Stimulated activated CD4-positive, alpha-beta T cell treated with anti-CD3 and anti-CD28 coated beads, Interleukin-1b, Interleukin-23, amount 100 ng/mL, for 24 hours (primary cell): ENCODE results near the gene TSSC4.

Source experiments
- DNase-seq, 4 experiments: peaks; one replicate each; pipeline ENCODE4 v3.0.0-alpha.2; 2020; ENCODE audit warnings: low read depth in 4 of 4, low spot score in 1 of 4

TSSC4 gene

DNA sequence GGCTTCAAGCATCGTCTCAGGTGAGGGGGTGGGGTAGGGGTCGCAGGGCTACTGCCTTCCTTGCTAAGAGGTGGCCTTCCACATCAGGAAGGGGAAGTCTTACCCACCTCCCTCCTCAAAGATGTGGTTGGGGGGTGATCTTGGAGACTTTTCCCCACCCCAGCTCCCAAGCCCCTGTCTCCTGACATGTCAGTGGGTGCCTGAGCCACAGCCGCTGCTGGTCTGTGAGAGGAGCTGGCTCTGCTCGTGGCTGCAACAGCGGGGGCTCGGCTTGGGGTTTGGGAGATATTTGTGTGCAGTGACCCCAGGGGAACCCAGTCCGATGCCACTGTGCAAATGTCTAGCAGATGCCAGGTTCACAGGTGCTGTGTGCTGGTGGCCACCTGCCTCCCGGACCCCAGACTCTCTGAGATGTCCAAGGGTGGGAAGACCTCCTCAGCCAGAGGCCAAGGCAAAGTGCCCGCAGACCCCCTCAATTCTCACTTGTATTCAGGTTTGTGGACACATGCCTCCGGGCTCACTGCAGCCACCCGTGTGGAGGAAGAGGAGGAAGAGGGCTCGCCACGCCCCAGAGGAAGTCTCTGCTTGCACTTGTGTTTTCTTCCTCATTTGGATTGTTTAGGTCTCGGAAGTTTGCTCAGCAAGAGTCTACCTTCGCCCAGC lies 46.2 kb downstream of the TSSC4 start:
- no peak for DNase-seq

DNA sequence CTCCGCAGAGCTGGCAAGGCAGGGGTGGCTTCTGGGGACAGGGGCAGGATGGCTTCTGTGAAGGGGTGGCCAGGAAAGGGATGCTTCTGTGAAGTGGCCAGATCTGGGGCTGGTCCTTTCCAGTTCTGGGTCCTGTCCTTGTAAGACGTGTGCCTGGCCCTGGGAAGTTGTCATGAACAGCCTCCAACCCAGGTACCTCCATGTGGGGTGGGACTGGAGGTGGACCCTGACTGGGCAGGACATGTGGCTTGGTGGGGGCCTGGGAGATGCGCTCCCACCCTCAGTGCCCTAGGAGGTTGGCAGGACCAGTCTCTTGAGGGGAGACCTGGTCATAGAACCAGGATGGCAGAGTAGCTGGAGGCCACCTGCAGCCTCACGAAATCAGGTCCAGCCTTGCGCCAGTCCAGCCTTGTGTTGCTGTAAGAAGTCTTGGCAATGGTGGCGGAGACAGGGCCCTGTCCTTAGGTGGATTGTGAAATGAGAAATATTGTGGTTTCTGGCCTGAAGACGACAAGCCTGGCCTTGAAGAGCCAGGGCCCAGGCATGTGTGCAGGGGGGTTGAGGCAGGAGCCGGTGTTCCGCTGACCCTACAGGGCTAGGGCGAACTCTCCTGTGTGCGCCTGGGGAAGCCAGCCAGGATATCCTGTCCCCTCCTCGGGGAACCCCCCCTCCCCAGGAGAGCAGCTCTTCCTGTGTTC lies 46.9 kb downstream of the TSSC4 start:
- DNase-seq, result no peak

DNA sequence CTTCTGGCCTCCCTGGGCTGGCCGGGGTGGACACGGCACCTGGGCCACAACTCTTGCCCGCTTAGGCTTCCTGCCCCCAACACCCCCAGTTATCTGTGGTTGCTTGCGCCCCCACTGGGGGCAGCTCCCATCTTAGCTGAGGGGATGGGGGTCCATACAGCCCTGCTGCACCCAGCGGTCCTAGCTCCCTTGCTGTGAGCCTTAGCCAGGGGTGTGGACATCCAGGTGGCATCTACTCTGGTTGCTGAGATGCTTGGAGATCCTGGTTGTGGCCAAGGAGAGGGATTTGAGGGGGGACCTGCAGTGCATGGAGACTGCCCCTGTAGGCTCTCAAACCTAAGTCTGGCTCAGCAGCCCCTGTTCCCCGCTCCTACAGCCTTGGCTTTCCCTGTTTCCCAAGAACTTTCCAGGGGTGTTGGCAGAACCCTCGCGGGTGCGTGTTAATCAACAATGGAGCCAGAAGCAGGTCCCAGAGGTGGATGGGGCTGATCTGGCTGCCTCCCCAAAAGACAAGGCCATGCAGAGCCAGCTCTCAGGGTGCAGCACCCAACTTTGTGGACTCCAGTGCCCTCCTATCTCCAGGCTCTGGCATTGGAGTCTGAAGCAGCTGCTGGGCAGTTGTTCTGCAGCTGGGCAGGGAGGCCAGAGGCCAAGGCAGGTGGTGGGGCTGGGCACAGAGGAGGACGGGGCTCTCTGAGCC lies 47.6 kb downstream of the TSSC4 start:
- no peak for DNase-seq

DNA sequence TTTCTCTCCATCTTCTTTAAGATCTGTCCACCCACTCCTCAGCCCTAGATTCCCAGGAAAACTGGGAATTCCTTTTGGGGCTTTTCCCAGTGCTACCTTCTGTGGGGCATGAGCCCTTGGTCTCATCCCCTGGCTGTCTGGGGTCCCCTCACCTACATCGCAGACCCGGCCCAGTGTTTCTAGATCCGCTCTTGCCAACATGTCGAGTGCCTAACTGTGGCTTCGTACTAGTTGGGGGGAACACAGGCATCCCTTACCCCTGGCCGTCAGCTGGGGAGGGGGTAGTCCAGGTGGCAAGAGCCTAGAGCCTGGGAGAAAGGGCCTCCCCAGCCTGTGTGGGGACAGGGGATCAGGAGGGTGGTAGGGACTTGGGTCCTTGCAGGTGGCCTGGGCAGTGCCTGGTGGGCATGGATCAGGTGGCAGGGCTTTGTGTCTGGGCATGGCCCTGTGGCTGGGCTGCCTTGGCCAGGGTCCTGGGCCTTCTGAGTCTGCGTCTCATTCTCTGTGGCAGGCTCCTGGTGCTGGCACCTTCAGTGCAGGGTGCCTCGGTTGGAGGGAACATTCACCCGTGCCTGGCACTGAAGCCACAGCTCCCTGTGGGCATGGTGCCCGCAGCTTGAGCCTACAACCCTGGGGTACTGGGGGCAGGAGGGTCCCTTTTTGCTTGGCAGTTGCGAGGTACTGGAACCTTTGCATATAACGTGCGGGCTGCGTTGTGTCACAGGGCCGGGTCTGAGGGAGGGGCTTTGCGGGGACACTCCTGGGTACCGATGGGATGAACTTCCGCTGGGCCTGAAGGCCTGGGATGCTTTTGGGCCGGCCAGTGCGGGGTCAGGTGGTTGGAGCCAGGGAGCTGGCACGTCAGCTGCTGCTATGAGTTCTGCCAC lies 48.4 kb downstream of the TSSC4 start:
- no peak for DNase-seq

DNA sequence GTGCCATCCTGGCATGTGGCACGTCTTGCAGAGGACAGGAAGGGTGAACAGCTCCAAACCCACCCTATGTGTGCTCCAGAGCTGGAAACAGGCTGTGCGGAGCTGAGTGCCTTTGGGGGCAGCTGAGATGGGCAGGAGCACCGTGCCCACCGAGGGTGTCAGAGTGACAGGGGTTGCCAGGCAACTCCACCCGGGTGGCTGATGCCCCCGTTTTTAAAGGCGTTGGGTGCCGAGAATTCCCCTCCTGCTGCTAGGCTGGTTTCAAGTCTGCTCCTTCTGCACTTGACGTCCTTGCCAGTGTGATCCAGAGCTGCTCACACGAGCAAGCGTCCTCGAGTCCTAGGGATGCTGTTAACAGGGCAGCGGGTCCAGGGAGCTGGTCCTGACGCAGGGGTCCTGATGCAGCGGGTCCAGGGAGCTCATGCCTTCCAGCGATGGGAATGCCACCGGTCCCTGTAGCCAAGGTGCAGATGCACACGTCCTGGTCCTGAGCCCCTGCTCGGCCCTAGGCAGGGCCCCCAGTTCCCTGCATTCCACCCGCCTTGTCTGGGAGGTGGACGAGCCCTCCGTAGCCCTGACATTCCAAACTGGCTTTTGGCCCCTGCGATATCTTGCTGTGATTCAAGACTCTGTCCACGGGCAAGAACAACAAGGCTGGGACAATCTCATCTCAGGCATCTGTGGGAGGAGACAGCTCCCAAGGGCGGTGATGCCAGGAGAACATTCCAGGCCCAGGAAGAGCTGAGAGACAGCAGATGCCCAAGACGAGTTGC lies 49.2 kb downstream of the TSSC4 start:
- no peak for DNase-seq

DNA sequence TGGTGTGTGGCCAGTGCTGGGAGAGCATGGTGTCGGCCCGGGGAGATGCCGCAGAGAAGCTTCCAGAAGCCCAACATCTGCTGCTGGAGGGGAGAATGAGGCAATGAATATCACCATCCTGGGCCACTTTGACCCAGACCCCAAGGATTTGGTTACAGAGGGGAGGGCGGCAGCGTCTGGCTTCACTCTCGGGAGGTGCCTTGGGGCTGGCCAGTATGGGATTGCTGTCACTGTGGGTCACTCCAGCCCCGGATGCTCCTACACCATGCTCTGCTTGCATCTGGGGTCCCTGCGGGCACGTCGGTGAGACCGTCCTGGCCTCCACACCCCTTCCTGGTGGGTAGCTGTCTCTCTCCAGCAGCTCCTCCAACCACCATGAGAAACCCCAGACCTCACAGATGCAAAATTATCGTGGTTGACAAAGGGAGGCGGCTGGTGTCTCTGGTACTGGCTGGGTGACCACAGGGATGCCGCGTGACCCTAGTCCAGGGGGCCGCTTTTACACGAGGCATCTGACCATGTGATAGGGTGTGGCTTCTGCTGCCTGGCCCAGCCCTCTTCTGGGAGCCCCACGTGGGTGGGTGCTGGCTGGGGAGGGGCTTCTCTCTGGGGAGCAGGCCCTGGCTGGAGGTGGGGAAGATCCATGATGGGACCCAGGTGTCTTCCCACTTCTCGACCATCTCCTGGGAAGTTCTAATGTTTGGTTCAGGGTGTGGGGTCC lies 49.9 kb downstream of the TSSC4 start:
- DNase-seq, result no peak

DNA sequence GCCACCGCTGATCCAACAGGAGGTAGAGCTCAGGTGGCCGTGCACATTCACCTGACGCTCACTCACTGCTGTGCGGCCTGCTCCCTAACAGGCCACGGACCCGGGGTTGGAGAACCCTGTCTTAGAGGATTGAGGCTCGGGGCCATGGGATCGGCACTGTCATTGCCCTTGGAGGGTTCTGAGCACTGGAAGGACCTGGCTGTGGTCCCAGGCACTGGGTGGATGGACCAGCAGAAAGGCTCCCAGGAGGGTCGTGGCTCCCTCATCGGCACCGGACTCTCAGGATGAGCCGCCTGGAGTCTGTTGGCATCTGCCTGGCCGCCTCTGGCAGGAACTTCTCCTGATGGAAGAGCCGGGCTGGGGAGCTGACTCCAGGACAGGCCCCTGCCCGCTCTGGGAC lies 50.8 kb downstream of the TSSC4 start:
- no peak for DNase-seq

DNA sequence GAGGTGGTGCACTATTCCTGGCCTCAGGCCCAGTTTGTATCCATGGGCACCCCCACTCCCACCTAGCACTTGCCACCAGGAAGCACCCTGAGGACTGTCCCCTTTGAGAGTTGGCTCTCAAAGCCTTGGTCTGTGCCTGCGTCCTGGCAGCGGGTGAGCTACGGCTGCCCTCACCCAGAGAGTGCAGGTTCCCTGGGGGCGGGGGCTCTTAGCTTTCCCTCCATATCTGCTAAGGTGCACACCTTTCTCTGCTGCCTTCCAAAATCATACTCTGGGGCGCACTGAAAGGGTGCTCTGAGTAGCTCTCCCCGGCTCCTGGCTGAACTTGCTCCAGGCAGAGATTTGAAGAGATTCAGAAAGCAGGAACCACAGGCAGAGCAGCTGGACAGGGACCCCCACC lies 51.4 kb downstream of the TSSC4 start:
- no peak for DNase-seq

DNA sequence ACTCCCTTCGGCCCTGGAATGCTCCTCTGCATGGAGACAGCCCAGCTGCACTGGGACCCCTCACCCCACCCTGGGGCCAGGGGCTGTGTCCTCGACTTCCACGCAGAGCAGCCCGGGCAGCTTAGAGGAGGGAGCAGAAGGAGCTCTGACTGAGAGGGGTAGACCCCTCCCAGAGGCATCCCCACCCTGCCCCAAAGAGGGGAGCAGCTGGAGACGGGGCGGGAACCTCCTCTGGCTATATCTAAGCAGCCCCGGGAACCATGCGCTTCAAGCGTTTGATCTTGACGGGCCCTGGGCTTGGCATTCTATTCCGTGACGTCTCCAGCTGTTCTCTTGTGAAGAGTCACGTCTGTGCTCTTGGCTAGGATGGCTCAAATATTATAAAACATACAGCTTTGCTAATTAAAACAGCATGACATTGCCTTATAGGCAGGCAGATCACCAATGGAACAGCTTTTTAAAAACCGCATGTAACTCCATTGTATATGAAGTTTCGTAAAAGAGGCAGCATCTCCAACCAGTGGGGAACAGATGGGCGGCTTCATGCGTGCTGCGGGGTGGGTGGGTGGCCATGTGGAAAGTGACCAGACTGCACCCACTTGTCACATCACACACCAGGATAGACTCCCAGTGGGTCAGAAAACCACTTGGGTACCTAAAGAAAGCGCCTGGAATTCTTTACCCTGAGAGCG lies 51.9 kb downstream of the TSSC4 start:
- DNase-seq, result no peak

DNA sequence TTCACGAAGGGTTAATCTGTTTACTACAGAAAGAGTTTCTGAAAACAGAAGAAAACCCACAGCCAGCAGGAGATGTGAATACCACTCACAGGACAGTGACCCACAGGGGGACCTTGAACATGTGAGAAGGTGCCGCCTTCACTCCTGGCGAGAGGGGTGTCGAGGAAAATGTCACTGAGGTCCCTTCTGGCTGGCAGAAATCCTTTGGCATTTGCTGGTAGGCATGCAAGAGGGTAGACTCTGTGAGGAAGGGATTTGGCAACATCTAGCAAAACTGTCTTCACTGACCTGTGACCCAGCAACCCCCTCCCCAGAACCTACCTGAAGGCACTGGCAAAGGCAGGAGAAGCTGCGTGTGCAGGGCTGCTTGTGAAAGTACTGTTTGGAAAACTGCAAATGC lies 52.9 kb downstream of the TSSC4 start:
- no peak for DNase-seq
